Upper lobe of right lung (tissue), 1 donor: ENCODE measurements around the gene CRHR1. TPM values are rescaled to one million over a fixed set of nuclear protein-coding genes. Genes with fewer than 3 reads are reported as not detected.

Experiments used
- ATAC-seq: fragments of 200-7000 bp; cut with Tn5 transposase; one replicate; pipeline ENCODE4 v1.9.1; 2020; ENCODE audit warnings: mild to moderate bottlenecking, moderate library complexity
- DNase-seq: peaks from one replicate; pipeline ENCODE4 v3.0.0-alpha.2; 2020
- H3K27ac ChIP-seq: fragments of 200-600 bp; one replicate; pipeline ENCODE4 v1.8.0; 2022
- H3K27me3 ChIP-seq: fragments of 200-600 bp; one replicate; pipeline ENCODE4 v1.8.0; 2022; ENCODE audit warnings: mild to moderate bottlenecking
- H3K36me3 ChIP-seq: fragments of 200-600 bp; one replicate; pipeline ENCODE4 v1.8.0; 2022
- H3K4me1 ChIP-seq: fragments of 200-600 bp; one replicate; pipeline ENCODE4 v1.8.0; 2022
- H3K4me3 ChIP-seq: fragments of 200-600 bp; one replicate; pipeline ENCODE4 v1.8.0; 2022; ENCODE audit warnings: mild to moderate bottlenecking
- H3K9me3 ChIP-seq: fragments of 200-600 bp; one replicate; pipeline ENCODE4 v1.8.0; 2022
- CTCF ChIP-seq: fragments of 200-600 bp; IDR thresholded peaks from one replicate; pipeline ENCODE4 v1.8.0; 2022; ENCODE audit warnings: antibody characterized with exemption
- intact Hi-C: fragments of 100-400 bp; cut with DNase I; formaldehyde crosslinking; loops from one replicate; pipeline ENCODE4 v1.11.0; 2022
- total RNA-seq: library from RNA; stranded (reverse); fragmentation: NEBNext Ultra II Directional; extraction: Animal tissue kit (Norgen Biotek cat#: 25700); gene quantifications from one replicate; pipeline ENCODE4 v1.2.1, GENCODE V29; 2021
- donor health status: DM: no; HTN: yes; CAD: no; lungs with severe emphysema.

CRHR1 gene
- total RNA-seq, 1 donor from 2014 or later: not detected

- TF ChIP-seq CTCF: no peak
- Histone ChIP-seq H3K27ac (no peak overlapping the region), H3K9me3 (no peaks in the 10 kb centered on the region), H3K4me1 (no peaks in the 10 kb centered on the region), H3K36me3 (no peaks in the 10 kb centered on the region), H3K4me3 (no peak overlapping the region), H3K27me3 (peaks cover 16% of the 10 kb centered on the region)
- ATAC-seq (no peak), DNase-seq (no peak)
- intact Hi-C loops: no loop called here
Measured at GRCh38 chr17:45761957-45762565, 22.1 kb upstream of the CRHR1 start.

- Histone ChIP-seq H3K36me3 (no peaks in the 10 kb centered on the region), H3K4me3 (no peak overlapping the region), H3K9me3 (no peaks in the 10 kb centered on the region), H3K4me1 (no peaks in the 10 kb centered on the region), H3K27ac (no peak overlapping the region), H3K27me3 (peaks cover 16% of the 10 kb centered on the region)
- ATAC-seq: no peak
- intact Hi-C loops: no loop called here
- no peak for DNase-seq
- no peak for TF ChIP-seq CTCF
Measured at GRCh38 chr17:45763182-45763581, 20.9 kb upstream of the CRHR1 start.

GRCh38 chr17:45764479-45764878, 19.6 kb upstream of the CRHR1 start:
- H3K27ac ChIP-seq: no peak overlapping the region
- H3K9me3 ChIP-seq: no peaks in the 10 kb centered on the region
- no peak overlapping the region for H3K4me3 ChIP-seq
- intact Hi-C loops: no loop called here
- DNase-seq (no peak), ATAC-seq (no peak)
- H3K4me1 ChIP-seq: no peaks in the 10 kb centered on the region
- TF ChIP-seq CTCF: no peak
- peaks cover 24% of the 10 kb centered on the region for H3K27me3 ChIP-seq
- no peaks in the 10 kb centered on the region for H3K36me3 ChIP-seq

- TF ChIP-seq CTCF: no peak
- Histone ChIP-seq H3K9me3 (no peaks in the 10 kb centered on the region), H3K27me3 (peaks cover 51% of the 10 kb centered on the region), H3K36me3 (no peaks in the 10 kb centered on the region), H3K4me1 (no peaks in the 10 kb centered on the region), H3K4me3 (no peak overlapping the region), H3K27ac (no peak overlapping the region)
- intact Hi-C loops: no loop called here
- DNase-seq: no peak
- no peak for ATAC-seq
Measured at GRCh38 chr17:45768000-45768399, 16.1 kb upstream of the CRHR1 start.

GRCh38 chr17:45770632-45771270, 13.4 kb upstream of the CRHR1 start:
- no peaks in the 10 kb centered on the region for H3K4me1 ChIP-seq
- no peak overlapping the region for H3K4me3 ChIP-seq
- DNase-seq (no peak), ATAC-seq (no peak)
- peaks cover 51% of the 10 kb centered on the region for H3K27me3 ChIP-seq
- no peaks in the 10 kb centered on the region for H3K36me3 ChIP-seq
- no peaks in the 10 kb centered on the region for H3K9me3 ChIP-seq
- TF ChIP-seq CTCF: no peak
- intact Hi-C loops: no loop called here
- H3K27ac ChIP-seq: no peak overlapping the region
